Left lung (tissue), 10 donors: ENCODE results near the gene PCARE. TPM values are rescaled to one million over a fixed set of nuclear protein-coding genes. Genes with fewer than 3 reads are reported as not detected.
A peak's percentile ranks its signal among the peaks of the same experiment; 100 is the strongest.

Experiments
- ATAC-seq: fragments of 200-7000 bp; cut with Tn5 transposase; one replicate; pipeline ENCODE4 v1.9.1; 2020; ENCODE audit warnings: moderate library complexity
- DNase-seq, 4 donors: peaks; one replicate each; pipeline ENCODE4 v3.0.0-alpha.2; 2013 to 2020
- H3K27ac ChIP-seq, 2 donors: fragments of 200-600 bp; sonication (generic) in 1 of 2; one replicate each; pipeline versions ENCODE4 v1.5.0 to v1.8.0; 2020 to 2021
- H3K27me3 ChIP-seq, 2 donors: fragments of 200-600 bp; sonication (generic) in 1 of 2; one replicate each; pipeline versions ENCODE4 v1.5.0 to v1.8.0; 2020 to 2021
- H3K36me3 ChIP-seq, 2 donors: fragments of 200-600 bp; sonication (generic) in 1 of 2; one replicate each; pipeline versions ENCODE4 v1.5.0 to v1.8.0; 2020 to 2021
- H3K4me1 ChIP-seq, 2 donors: fragments of 200-600 bp; one replicate each; pipeline ENCODE4 v1.8.0; 2021
- H3K4me3 ChIP-seq, 2 donors: fragments of 200-600 bp; sonication (generic) in 1 of 2; one replicate each; pipeline versions ENCODE4 v1.5.0 to v1.8.0; 2020 to 2021; ENCODE audit warnings: mild to moderate bottlenecking in 1 of 2
- H3K9me3 ChIP-seq, 2 donors: fragments of 200-600 bp; sonication (generic) in 1 of 2; one replicate each; pipeline versions ENCODE4 v1.5.0 to v1.8.0; 2020 to 2021
- intact Hi-C, 2 donors: fragments of 100-400 bp; cut with DNase I; formaldehyde crosslinking; loops; one replicate each; pipeline versions ENCODE4 v1.11.2 to v1.14.2; 2022
- polyA plus RNA-seq, 6 donors: library from polyadenylated mRNA; unstranded; fragments of 120-200 nt; gene quantifications; one replicate each; pipeline ENCODE4 v1.2.1, GENCODE V29; 2013; ENCODE audit not compliant: insufficient read length in 6 of 6
- total RNA-seq, 2 donors: library from RNA; stranded (reverse); fragmentation: NEBNext Ultra II Directional; extraction: Animal tissue kit (Norgen Biotek cat#: 25700); gene quantifications; one replicate each; pipeline ENCODE4 v1.2.1, GENCODE V29; 2021
- TF ChIP-seq, protein P1 (sequence below), 2 donors: fragments of 200-600 bp; sonication (generic) in 1 of 2; IDR thresholded peaks; one replicate each; pipeline versions ENCODE4 v1.5.0 to v1.8.0; 2021; ENCODE audit warnings: antibody characterized with exemption in 2 of 2
- donor health status: DM: no; HTN: yes; CAD: no.
- donor health status: DM: no; HTN: no; CAD: no.

Gene PCARE
- total and polyA plus RNA-seq, 8 donors: 0.03 to 0.27 (median 0.05) TPM; not detected in 1

GRCh38 chr2:29042561-29043075 is 31.7 kb downstream of the PCARE start:
- Histone ChIP-seq H3K27me3 (no peaks in the 10 kb centered on the region), H3K4me1 (no peaks in the 10 kb centered on the region), H3K4me3 (no peak overlapping the region), H3K27ac (no peak overlapping the region), H3K9me3 (no peaks in the 10 kb centered on the region), H3K36me3 (no peaks in the 10 kb centered on the region)
- intact Hi-C loops: no loop called here
- DNase-seq: peak in 2 of 4 donors; percentile 46 to 74
- peak; percentile 41 for ATAC-seq
- TF ChIP-seq, protein P1, sequence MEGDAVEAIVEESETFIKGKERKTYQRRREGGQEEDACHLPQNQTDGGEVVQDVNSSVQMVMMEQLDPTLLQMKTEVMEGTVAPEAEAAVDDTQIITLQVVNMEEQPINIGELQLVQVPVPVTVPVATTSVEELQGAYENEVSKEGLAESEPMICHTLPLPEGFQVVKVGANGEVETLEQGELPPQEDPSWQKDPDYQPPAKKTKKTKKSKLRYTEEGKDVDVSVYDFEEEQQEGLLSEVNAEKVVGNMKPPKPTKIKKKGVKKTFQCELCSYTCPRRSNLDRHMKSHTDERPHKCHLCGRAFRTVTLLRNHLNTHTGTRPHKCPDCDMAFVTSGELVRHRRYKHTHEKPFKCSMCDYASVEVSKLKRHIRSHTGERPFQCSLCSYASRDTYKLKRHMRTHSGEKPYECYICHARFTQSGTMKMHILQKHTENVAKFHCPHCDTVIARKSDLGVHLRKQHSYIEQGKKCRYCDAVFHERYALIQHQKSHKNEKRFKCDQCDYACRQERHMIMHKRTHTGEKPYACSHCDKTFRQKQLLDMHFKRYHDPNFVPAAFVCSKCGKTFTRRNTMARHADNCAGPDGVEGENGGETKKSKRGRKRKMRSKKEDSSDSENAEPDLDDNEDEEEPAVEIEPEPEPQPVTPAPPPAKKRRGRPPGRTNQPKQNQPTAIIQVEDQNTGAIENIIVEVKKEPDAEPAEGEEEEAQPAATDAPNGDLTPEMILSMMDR (IDR thresholded peaks at IDR 0.05): no peak

GRCh38 chr2:29041161-29041660 is 33.1 kb downstream of the PCARE start:
- ATAC-seq (no peak), DNase-seq (no peak)
- H3K27me3 ChIP-seq: no peaks in the 10 kb centered on the region
- H3K36me3 ChIP-seq: no peaks in the 10 kb centered on the region
- H3K9me3 ChIP-seq: no peaks in the 10 kb centered on the region
- no peaks in the 10 kb centered on the region for H3K4me1 ChIP-seq
- no peak overlapping the region for H3K27ac ChIP-seq
- intact Hi-C loops: no loop called here
- H3K4me3 ChIP-seq: no peak overlapping the region
- TF ChIP-seq, protein P1 (IDR thresholded peaks at IDR 0.05): no peak

DNA sequence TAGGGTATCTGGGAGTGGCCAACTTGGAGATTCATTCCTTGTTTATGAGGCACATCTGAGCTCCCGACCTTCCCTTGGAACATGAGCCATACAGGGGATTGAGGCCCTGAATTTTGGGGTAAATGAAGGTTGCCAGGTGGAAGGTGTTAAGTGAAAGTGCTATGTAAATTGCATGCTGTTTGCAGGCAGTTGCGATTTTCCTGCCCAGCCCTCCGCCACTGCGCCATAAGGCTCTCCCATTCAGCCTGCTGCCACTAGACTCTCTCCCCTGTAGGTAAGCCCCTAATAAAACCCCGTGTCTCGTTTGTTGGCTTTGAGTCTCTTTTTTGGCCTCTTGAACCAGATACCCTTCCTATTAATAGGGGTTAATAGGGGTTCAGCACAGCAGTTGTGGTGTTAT is 33.8 kb downstream of the PCARE start:
- H3K4me1 ChIP-seq: no peaks in the 10 kb centered on the region
- H3K9me3 ChIP-seq: no peaks in the 10 kb centered on the region
- no peak for ATAC-seq
- H3K36me3 ChIP-seq: no peaks in the 10 kb centered on the region
- no peak overlapping the region for H3K27ac ChIP-seq
- intact Hi-C loops: no loop called here
- no peak for DNase-seq
- H3K4me3 ChIP-seq: no peak overlapping the region
- H3K27me3 ChIP-seq: no peaks in the 10 kb centered on the region
- TF ChIP-seq, protein P1 (IDR thresholded peaks at IDR 0.05): no peak

- DNase-seq: no peak
- Histone ChIP-seq H3K4me1 (no peaks in the 10 kb centered on the region), H3K9me3 (no peaks in the 10 kb centered on the region), H3K4me3 (no peak overlapping the region), H3K27me3 (no peaks in the 10 kb centered on the region), H3K36me3 (no peaks in the 10 kb centered on the region), H3K27ac (no peak overlapping the region)
- TF ChIP-seq, protein P1 (IDR thresholded peaks at IDR 0.05): no peak
- intact Hi-C loops: no loop called here
- no peak for ATAC-seq
Observed at GRCh38 chr2:29039718-29040480, 34.4 kb downstream of the PCARE start.

DNA sequence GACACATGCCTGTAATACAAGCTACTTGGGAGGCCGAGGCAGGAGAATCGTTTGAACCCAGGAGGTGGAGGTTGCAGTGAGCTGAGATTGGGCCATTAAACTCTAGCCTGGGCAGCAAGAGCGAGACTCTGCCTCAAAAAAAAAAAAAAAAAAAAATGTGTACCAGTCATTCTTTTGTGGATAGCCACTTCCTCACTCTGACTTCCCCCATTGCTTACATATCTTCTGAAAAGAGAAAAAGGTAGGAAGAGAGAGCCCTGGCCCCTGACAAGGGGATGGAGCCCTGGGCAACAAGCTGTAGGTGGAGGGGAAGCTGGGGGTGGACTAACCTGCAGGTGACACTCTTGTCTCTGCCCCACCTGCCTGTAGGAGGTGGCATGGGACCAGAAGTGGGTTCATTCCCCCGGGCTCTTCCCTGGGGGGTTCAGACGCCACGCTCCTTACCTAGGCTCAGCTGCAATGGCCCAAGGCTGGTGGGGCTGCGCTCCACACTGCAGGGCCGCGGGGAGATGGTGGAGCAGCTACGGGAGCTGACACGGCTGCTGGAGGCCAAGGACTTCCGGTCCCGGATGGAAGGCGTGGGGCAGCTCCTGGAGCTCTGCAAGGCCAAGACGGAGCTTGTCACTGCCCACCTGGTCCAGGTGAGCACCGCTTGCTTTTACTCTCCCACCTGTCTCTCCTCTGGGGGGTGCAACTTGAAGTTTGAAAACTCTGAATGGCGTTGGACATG is 39.1 kb downstream of the PCARE start:
- no peak overlapping the region for H3K4me3 ChIP-seq
- DNase-seq (no peak), ATAC-seq (no peak)
- intact Hi-C loops: no loop called here
- no peaks in the 10 kb centered on the region for H3K36me3 ChIP-seq
- TF ChIP-seq, protein P1 (IDR thresholded peaks at IDR 0.05): no peak
- no peak overlapping the region for H3K27ac ChIP-seq
- peaks cover 0 to 2% of the 10 kb centered on the region in 2 donors for H3K4me1 ChIP-seq
- no peaks in the 10 kb centered on the region for H3K9me3 ChIP-seq
- H3K27me3 ChIP-seq: no peaks in the 10 kb centered on the region
